ENCODE data around the gene ABHD14A. TPM values are rescaled to one million over a fixed set of nuclear protein-coding genes. Genes with fewer than 3 reads are reported as not detected.
"Not testable (repeated sequence)": the region's sequence is repeated elsewhere in the genome, so short reads cannot be mapped to it uniquely, and the experiment has no call there.

The ABHD14A gene
- total and polyA plus RNA-seq, 3 donors from 2014 or later: 27.7 to 51.6 (median 38.9) TPM

DNA sequence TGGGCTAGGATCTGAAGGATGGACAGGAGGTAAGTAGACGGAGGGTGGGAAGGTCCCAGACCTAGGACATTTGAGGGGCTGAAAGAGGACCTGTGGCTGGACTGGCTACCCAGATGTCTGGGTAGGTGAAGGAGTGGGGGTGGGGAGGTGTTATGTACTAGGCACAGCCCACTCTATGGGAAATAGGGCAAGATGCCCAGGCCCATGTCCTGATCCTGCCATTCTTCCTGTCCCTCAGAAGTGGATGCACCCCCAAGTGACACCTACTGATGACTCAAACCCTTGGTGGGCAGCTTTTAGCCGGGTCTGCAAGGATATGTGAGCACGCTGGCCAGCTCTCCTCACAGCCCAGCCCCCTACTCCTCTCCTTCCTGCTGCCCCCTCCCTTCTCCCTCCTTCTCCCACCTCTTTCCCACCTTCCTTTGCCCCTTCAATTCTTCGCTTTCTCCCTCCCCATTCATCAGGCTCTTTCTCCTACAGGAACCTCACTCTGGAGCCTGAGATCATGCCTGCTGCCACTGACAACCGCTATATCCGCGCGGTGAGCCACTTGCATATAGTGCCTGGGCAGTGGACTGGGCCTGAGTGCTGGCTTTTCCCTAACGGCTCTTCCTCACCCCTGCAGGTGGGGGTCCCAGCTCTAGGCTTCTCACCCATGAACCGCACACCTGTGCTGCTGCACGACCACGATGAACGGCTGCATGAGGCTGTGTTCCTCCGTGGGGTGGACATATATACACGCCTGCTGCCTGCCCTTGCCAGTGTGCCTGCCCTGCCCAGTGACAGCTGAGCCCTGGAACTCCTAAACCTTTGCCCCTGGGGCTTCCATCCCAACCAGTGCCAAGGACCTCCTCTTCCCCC lies 13.7 kb downstream of the ABHD14A start:
- no peak for DNase-seq
- 81 to 84% methylated on average over 14 to 15 of the region's 15 CpGs for WGBS, 2 donors
- Histone ChIP-seq H3K27ac (no peak overlapping the region), H3K36me3 (ENCODE audit: low read depth, missing control alignments) (no peaks in the 10 kb centered on the region), H3K9me3 (no peaks in the 10 kb centered on the region), H3K4me1 (peaks cover 10% of the 10 kb centered on the region), H3K4me3 (no peak overlapping the region), H3K27me3 (no peaks in the 10 kb centered on the region)
- intact Hi-C loops (cut with DNase I; ENCODE audit: low total_unique reads): no loop called here
- TF ChIP-seq POLR2A (IDR thresholded peaks at IDR 0.05): no peak
- no peak for TF ChIP-seq CTCF (IDR thresholded peaks at IDR 0.05)

- DNase-seq; H3K27ac ChIP-seq; H3K27me3 ChIP-seq; H3K36me3 ChIP-seq (ENCODE audit: low read depth, missing control alignments); intact Hi-C loops (cut with DNase I; ENCODE audit: low total_unique reads); H3K9me3 ChIP-seq: not testable (repeated sequence)
- Histone ChIP-seq H3K4me3 (peak overlapping the region; percentile 1 to 45), H3K4me1 (peaks cover 14% of the 10 kb centered on the region)
- 61 to 65% methylated on average over 4 to 37 of the region's 38 CpGs for WGBS, 2 donors
These were observed 15.7 kb downstream of the ABHD14A start for GRCh38 chr3:51990501-51990971.

- no peaks in the 10 kb centered on the region for H3K27me3 ChIP-seq
- H3K27ac ChIP-seq: no peak overlapping the region
- no peak for DNase-seq
- peaks cover 14% of the 10 kb centered on the region for H3K4me1 ChIP-seq
- TF ChIP-seq CTCF (IDR thresholded peaks at IDR 0.05) (no peak), POLR2A (IDR thresholded peaks at IDR 0.05) (no peak)
- no peak overlapping the region for H3K4me3 ChIP-seq
- 74 to 83% methylated on average over 3 of the region's 3 CpGs for WGBS, 2 donors
- no peaks in the 10 kb centered on the region for H3K36me3 ChIP-seq (ENCODE audit: low read depth, missing control alignments)
- intact Hi-C loops (cut with DNase I; ENCODE audit: low total_unique reads): no loop called here
- H3K9me3 ChIP-seq: no peaks in the 10 kb centered on the region
These were observed 17.3 kb downstream of the ABHD14A start for GRCh38 chr3:51992017-51992682.

DNA sequence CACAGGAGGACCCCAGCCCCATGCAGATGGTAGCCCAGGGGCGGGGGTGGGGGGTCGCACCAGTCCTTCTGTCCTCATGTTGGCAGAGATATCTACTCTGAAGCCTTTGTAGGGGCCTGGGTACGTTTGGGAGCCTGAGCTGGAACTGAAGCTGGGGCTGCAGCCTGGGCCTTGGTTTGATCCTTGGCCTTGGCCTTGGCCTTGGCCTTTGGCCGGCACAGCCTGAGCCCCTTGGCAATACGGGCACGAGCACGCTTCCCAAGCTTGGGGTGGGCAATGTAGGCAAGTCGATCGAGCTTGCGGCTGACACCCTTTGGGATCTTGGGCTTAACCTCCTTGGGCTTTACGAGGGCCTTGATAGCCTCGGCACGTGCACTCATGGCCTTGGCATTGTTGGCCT lies 18.8 kb downstream of the ABHD14A start:
- H3K9me3 ChIP-seq; intact Hi-C loops (cut with DNase I; ENCODE audit: low total_unique reads); H3K27ac ChIP-seq; H3K4me3 ChIP-seq; DNase-seq; H3K36me3 ChIP-seq (ENCODE audit: low read depth, missing control alignments); H3K27me3 ChIP-seq: not testable (repeated sequence)
- 61 to 73% methylated on average over 10 to 13 of the region's 13 CpGs for WGBS, 2 donors
- H3K4me1 ChIP-seq: peaks cover 14% of the 10 kb centered on the region

- no peaks in the 10 kb centered on the region for H3K27me3 ChIP-seq
- no peaks in the 10 kb centered on the region for H3K36me3 ChIP-seq (ENCODE audit: low read depth, missing control alignments)
- no peaks in the 10 kb centered on the region for H3K9me3 ChIP-seq
- intact Hi-C loops (cut with DNase I; ENCODE audit: low total_unique reads): no loop called here
- TF ChIP-seq POLR2A (IDR thresholded peaks at IDR 0.05) (no peak), CTCF (IDR thresholded peaks at IDR 0.05) (no peak)
- peaks cover 14% of the 10 kb centered on the region for H3K4me1 ChIP-seq
- H3K27ac ChIP-seq: no peak overlapping the region
- no peak for DNase-seq
- 64 to 100% methylated on average over 1 to 2 of the region's 2 CpGs for WGBS, 2 donors
- H3K4me3 ChIP-seq: no peak overlapping the region
These were observed 19.7 kb downstream of the ABHD14A start for GRCh38 chr3:51994530-51994929.

All from testis (tissue), 3 donors.